GM12891 (cell line): ENCODE data around the gene TAF1B.

Experiments used
- PAX5 ChIP-seq: IDR thresholded peaks from 2 replicates; pipeline ENCODE4 v1.6.1; 2011; ENCODE audit warnings: low read length, moderate library complexity, mild to moderate bottlenecking; ENCODE audit not compliant: insufficient read depth, severe bottlenecking
- POLR2A ChIP-seq: IDR thresholded peaks from 2 replicates; pipeline ENCODE4 v1.6.1; 2011; ENCODE audit warnings: low read depth, low read length, control low read depth
- POLR2AphosphoS5 ChIP-seq: IDR thresholded peaks from 2 replicates; pipeline ENCODE4 v1.6.1; 2011; ENCODE audit warnings: low read depth, low read length, control low read depth
- POU2F2 ChIP-seq: IDR thresholded peaks from 2 replicates; pipeline ENCODE4 v1.6.1; 2011; ENCODE audit warnings: low read depth, mild to moderate bottlenecking, control low read depth, low read length, moderate library complexity
- TAF1 ChIP-seq: IDR thresholded peaks from 2 replicates; pipeline ENCODE4 v1.6.1; 2011; ENCODE audit warnings: low read depth, low read length, control low read depth

DNA sequence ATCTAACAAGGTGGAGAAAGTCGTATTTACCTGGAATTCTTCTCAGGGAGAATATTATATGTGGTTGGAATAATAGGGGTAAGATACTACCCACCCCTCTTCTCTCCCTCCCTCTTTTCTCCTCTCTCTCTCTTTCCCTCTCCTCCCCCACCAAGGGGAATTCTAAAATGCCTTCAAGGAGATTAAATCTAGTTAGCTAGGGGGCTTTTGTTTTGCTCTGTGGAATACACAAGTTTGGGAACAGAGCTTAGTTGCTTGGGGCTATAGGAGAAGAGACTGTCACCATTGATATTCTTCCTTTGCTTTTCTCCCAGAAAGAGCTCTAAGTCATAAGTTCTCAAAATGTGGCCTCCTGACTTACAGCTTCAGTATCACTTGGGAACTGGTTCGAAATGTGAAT, 34.5 kb downstream of the TAF1B start:
- no peak for TF ChIP-seq POLR2A
- no peak for TF ChIP-seq POLR2AphosphoS5
- no peak for TF ChIP-seq TAF1
- TF ChIP-seq POU2F2, result no peak
- TF ChIP-seq PAX5, result no peak
